Heart right ventricle (tissue), 16 donors: ENCODE data around the gene RENBP. TPM values are rescaled to one million over a fixed set of nuclear protein-coding genes. Genes with fewer than 3 reads are reported as not detected.

Experiments
- ATAC-seq, 8 donors: fragments of 200-7000 bp; cut with Tn5 transposase; one replicate each; pipeline ENCODE4 v1.9.1; 2020; ENCODE audit warnings: mild to moderate bottlenecking in 8 of 8, moderate library complexity in 8 of 8, moderate number of reproducible peaks in 1 of 8
- DNase-seq, 2 donors: peaks; one replicate each; pipeline ENCODE4 v3.0.0-alpha.2; 2020
- H3K27ac ChIP-seq, 10 donors: fragments of 200-600 bp; sonication (generic) in 2 of 10; one replicate each; pipeline versions ENCODE4 v1.5.0 to v1.8.0; 2020 to 2022; ENCODE audit warnings: mild to moderate bottlenecking in 3 of 10
- H3K27me3 ChIP-seq, 7 donors: fragments of 200-600 bp; one replicate each; pipeline ENCODE4 v1.8.0; 2021 to 2022; ENCODE audit warnings: mild to moderate bottlenecking in 2 of 7
- H3K36me3 ChIP-seq, 9 donors: fragments of 200-600 bp; sonication (generic) in 1 of 9; one replicate each; pipeline versions ENCODE4 v1.5.0 to v1.8.0; 2020 to 2022; ENCODE audit warnings: mild to moderate bottlenecking in 2 of 9
- H3K4me1 ChIP-seq, 9 donors: fragments of 200-600 bp; sonication (generic) in 1 of 9; one replicate each; pipeline versions ENCODE4 v1.5.0 to v1.8.0; 2020 to 2022; ENCODE audit warnings: mild to moderate bottlenecking in 4 of 9
- H3K4me3 ChIP-seq, 10 donors: fragments of 200-600 bp; sonication (generic) in 2 of 10; one replicate each; pipeline versions ENCODE4 v1.5.0 to v1.8.0; 2020 to 2022; ENCODE audit warnings: mild to moderate bottlenecking in 7 of 10, moderate library complexity in 2 of 10
- H3K9me3 ChIP-seq, 11 donors: fragments of 200-600 bp in 10 of 11; sonication (generic) in 2 of 11; one replicate each; pipeline versions ENCODE4 v1.5.0 to v1.8.0; 2013 to 2022; ENCODE audit warnings: mild to moderate bottlenecking in 2 of 11, control low read depth in 1 of 11, moderate library complexity in 1 of 11
- WGBS, 2 donors: extraction: QIAGEN DNeasy Blood & Tissue Kit; methylation state at CpG; one replicate each; pipeline ENCODE4 v1.1.7; 2013; ENCODE audit warnings: inconsistent platforms in 1 of 2; 5-methylcytosine and 5-hydroxymethylcytosine counted together
- intact Hi-C, 10 donors: fragments of 100-400 bp; cut with DNase I; formaldehyde crosslinking; loops; one replicate each; pipeline versions ENCODE4 v1.11.1 to v1.14.2; 2022
- polyA plus RNA-seq, 2 donors: library from polyadenylated mRNA; stranded (reverse); fragments of 200-250 nt; gene quantifications; one replicate each; pipeline ENCODE4 v1.2.3, GENCODE V29; 2013
- total RNA-seq, 10 donors: library from RNA; stranded (reverse); fragmentation: NEBNext Ultra II Directional in 3 of 10; extraction: Animal tissue kit (Norgen Biotek cat#: 25700) in 3 of 10; gene quantifications; one replicate each; pipeline versions ENCODE4 v1.2.1 to v1.2.4, GENCODE V29; 2021 to 2023
- TF ChIP-seq, protein P1 (sequence below), 9 donors: fragments of 200-600 bp; sonication (generic) in 2 of 9; IDR thresholded peaks; one replicate each; pipeline versions ENCODE4 v1.5.0 to v1.8.0; 2021 to 2022; ENCODE audit warnings: antibody characterized with exemption in 9 of 9, mild to moderate bottlenecking in 5 of 9, moderate library complexity in 1 of 9
- donor health status: Arrhythmogenic right ventricular cardiomyopathy.
- donor health status: ischemic (EF 13 %, LVEDD 7.1; RV severe dilation, severe dysfunction).
- donor health status: healthy with polysubstance abuse.
- donor health status: DM: no; HTN: yes; CAD: no.
- donor health status: DM: no; HTN: no; CAD: no.
- donor health status: ischemic (EF 25% LVEDD 6.9; RV normal size, moderate dysfunction).
- donor health status: ischemic (EF 25% LVEDD 5.7; RV mildly dilated, moderate dysfunction).
- donor health status: healthy.
- donor health status: DM: yes; HTN: yes; CAD: no.
- donor health status: Ischemic cardiomyopathy.
- donor health status: ischemic (EF 35%, LVEDD 5.7; RV mildly dilated, moderate dysfunction).
- donor health status: nonischemic (EF 11% LVEDD 7.7; RV severe dilation, severe dysfunction).
- donor health status: DM: yes; HTN: yes; CAD: no.
- donor health status: PGD.
- donor health status: ischemic (EF 29% LVEDD 5.4; RV normal size, mild dysfunction).
- donor health status: nonischemic (EF 23%, LVEDD 6.1; RV moderate dilation, normal function).

The RENBP gene
- total and polyA plus RNA-seq, 12 donors: 6.0 to 17.0 (median 9.6) TPM

DNA sequence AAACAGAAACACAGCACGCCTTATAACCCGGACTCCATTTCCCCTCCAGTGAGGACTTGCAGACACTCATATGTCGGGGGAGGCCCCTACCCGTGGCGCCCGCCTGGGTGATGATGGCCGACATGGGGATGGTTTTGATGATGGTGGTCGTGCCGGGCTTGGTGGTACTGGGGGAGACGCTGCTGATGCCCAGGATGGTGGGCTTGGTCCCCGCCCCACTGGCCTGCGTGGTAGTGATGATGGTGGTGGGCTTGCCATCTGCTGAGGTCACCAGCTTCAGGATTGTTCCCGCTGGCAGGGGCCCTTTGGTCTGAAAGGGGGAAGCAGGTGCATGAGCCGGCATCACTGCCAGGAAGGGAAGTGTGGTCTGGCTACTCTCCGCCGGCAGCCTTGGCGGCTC, 12.8 kb upstream of the RENBP start:
- no peak for DNase-seq
- no peak overlapping the region for H3K4me3 ChIP-seq
- H3K27ac ChIP-seq: no peak overlapping the region
- peaks cover 0 to 10% (median 7%) of the 10 kb centered on the region in 9 donors for H3K4me1 ChIP-seq
- intact Hi-C loops: loop anchor here in 2 of 10 donors (10.0 kb wide), 2 partner anchors 192 to 992 kb away; partner anchors contain the start of gene PLXNB3 (in 1 of the 2)
- peaks cover 0 to 100% (median 13%) of the 10 kb centered on the region in 9 donors for H3K36me3 ChIP-seq
- no peaks in the 10 kb centered on the region for H3K9me3 ChIP-seq
- peaks cover 0 to 13% (median 0%) of the 10 kb centered on the region in 7 donors for H3K27me3 ChIP-seq
- WGBS, 2 donors: 88 to 90% methylated on average over 14 to 17 of the region's 17 CpGs
- no peak for ATAC-seq
- TF ChIP-seq, protein P1, sequence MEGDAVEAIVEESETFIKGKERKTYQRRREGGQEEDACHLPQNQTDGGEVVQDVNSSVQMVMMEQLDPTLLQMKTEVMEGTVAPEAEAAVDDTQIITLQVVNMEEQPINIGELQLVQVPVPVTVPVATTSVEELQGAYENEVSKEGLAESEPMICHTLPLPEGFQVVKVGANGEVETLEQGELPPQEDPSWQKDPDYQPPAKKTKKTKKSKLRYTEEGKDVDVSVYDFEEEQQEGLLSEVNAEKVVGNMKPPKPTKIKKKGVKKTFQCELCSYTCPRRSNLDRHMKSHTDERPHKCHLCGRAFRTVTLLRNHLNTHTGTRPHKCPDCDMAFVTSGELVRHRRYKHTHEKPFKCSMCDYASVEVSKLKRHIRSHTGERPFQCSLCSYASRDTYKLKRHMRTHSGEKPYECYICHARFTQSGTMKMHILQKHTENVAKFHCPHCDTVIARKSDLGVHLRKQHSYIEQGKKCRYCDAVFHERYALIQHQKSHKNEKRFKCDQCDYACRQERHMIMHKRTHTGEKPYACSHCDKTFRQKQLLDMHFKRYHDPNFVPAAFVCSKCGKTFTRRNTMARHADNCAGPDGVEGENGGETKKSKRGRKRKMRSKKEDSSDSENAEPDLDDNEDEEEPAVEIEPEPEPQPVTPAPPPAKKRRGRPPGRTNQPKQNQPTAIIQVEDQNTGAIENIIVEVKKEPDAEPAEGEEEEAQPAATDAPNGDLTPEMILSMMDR (IDR thresholded peaks at IDR 0.05): no peak

GRCh38 chrX:153956044-153956907, 11.8 kb upstream of the RENBP start:
- Histone ChIP-seq H3K27ac (no peak overlapping the region), H3K27me3 (peaks cover 0 to 6% (median 0%) of the 10 kb centered on the region in 7 donors), H3K9me3 (no peaks in the 10 kb centered on the region), H3K4me1 (peaks cover 0 to 10% (median 7%) of the 10 kb centered on the region in 9 donors), H3K4me3 (no peak overlapping the region), H3K36me3 (peaks cover 0 to 100% (median 9%) of the 10 kb centered on the region in 9 donors)
- no peak for ATAC-seq
- WGBS, 2 donors: 88 to 91% methylated on average over 31 to 35 of the region's 35 CpGs
- intact Hi-C loops: loop anchor here in 2 of 10 donors (10.0 kb wide), 2 partner anchors 191 to 991 kb away; partner anchors contain the start of gene PLXNB3 (in 1 of the 2)
- TF ChIP-seq, protein P1 (IDR thresholded peaks at IDR 0.05): no peak
- no peak for DNase-seq

DNA sequence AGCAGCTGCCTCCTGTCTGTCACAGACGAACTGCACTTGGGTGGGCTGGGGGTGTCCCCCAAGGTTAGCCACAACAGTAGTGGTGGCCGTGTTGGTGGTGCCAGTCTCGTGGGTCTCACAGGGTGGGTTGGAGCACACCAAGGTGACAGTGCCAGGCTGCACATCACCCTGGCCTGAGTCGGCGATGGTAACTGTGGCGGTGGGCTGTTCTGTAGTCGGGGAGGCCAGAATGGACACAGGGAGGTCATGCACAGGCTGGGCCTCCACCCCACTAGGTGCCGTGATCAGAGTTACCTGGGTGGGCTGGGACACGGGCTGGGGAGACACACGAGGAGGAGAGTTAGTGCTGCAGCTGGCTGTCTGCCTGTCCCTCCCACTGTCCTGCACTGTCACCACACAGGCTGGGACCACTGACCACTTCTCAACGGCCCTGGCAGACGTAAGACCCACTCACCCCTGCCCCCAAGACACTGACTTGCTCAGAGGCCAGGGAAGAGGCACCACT, 10.8 kb upstream of the RENBP start:
- Histone ChIP-seq H3K27me3 (no peaks in the 10 kb centered on the region), H3K36me3 (peaks cover 0 to 100% (median 4%) of the 10 kb centered on the region in 9 donors), H3K27ac (no peak overlapping the region), H3K4me3 (no peak overlapping the region), H3K9me3 (no peaks in the 10 kb centered on the region), H3K4me1 (peaks cover 0 to 11% (median 7%) of the 10 kb centered on the region in 9 donors)
- 72 to 76% methylated on average over 12 of the region's 12 CpGs for WGBS, 2 donors
- TF ChIP-seq, protein P1 (IDR thresholded peaks at IDR 0.05): no peak
- ATAC-seq (no peak), DNase-seq (no peak)
- intact Hi-C loops: loop anchor here in 3 of 10 donors (2.0 to 10.0 kb wide), 3 partner anchors 190 to 990 kb away; partner anchors contain the start of gene PLXNB3 (in 2 of the 3)

GRCh38 chrX:153954558-153955227, 10.2 kb upstream of the RENBP start:
- intact Hi-C loops: loop anchor here in 6 of 10 donors (2.0 to 10.0 kb wide), 5 partner anchors 187 to 990 kb away; partner anchors contain the start of gene PLXNB3 (in 5 of the 6)
- Histone ChIP-seq H3K4me3 (no peak overlapping the region), H3K9me3 (no peaks in the 10 kb centered on the region), H3K27ac (no peak overlapping the region), H3K36me3 (peaks cover 0 to 100% (median 4%) of the 10 kb centered on the region in 9 donors), H3K4me1 (peaks cover 0 to 17% (median 8%) of the 10 kb centered on the region in 9 donors), H3K27me3 (no peaks in the 10 kb centered on the region)
- WGBS, 2 donors: 92 to 96% methylated on average over 23 to 44 of the region's 44 CpGs
- ATAC-seq: peak in 1 of 8 donors; percentile 3
- TF ChIP-seq, protein P1 (IDR thresholded peaks at IDR 0.05): no peak
- no peak for DNase-seq
